Amniotic stem cell (primary cell): Measurements from ENCODE around the gene COL17A1.

Experiments used
- DNase-seq: peaks from one replicate; lab custom pipeline; 2025; lab: John Stamatoyannopoulos, UW

Gene COL17A1

GRCh38 chr10:103985726-103986125 lies 100.0 kb downstream of the COL17A1 start:
- DNase-seq, result no peak

- no peak for DNase-seq
These were observed 102.2 kb downstream of the COL17A1 start for GRCh38 chr10:103983367-103983911.

GRCh38 chr10:103982639-103983038 lies 103.0 kb downstream of the COL17A1 start:
- DNase-seq, result no peak
